ENCODE data around the gene CRLF1. TPM values are rescaled to one million over a fixed set of nuclear protein-coding genes. Genes with fewer than 3 reads are reported as not detected.

CRLF1 gene
- total RNA-seq, 1 donor from 2014 or later: 2.6 TPM

GRCh38 chr19:18636969-18637629 is 30.5 kb upstream of the CRLF1 start, which contains the start of gene KLHL26:
Gene KLHL26 (plus strand): TSS chr19:18637028. CDS start chr19:18637055, 27 bp downstream.
- Histone ChIP-seq H3K4me3 (ENCODE audit: low read length in 3 of 3) (peak within 1 kb of the TSS; percentile 78 to 90 (median 86)), H3K36me3 (ENCODE audit: control insufficient read depth in 3 of 3, insufficient read depth in 3 of 3, low read length in 3 of 3) (no peaks in the 10 kb centered on the region), H3K9me3 (ENCODE audit: control insufficient read depth in 3 of 3, low read length in 3 of 3) (no peaks in the 10 kb centered on the region), H3K27ac (ENCODE audit: low read depth, low read length) (peak within 1 kb of the TSS; percentile 88), H3K9ac (ENCODE audit: low read depth in 1 of 3, low read length in 3 of 3) (peak within 1 kb of the TSS; percentile 87 to 97 (median 95)), H3K4me1 (ENCODE audit: control insufficient read depth in 3 of 3, insufficient read depth in 3 of 3, low read length in 3 of 3) (peaks cover 12 to 18% (median 12%) of the 10 kb centered on the region in 3 donors), H3K27me3 (ENCODE audit: control insufficient read depth in 3 of 3, insufficient read depth in 3 of 3, low read length in 3 of 3) (no peaks in the 10 kb centered on the region)

GRCh38 chr19:18636183-18636968 is 29.8 kb upstream of the CRLF1 start:
- H3K9ac ChIP-seq (ENCODE audit: low read depth in 1 of 3, low read length in 3 of 3): peak overlapping the region in 2 of 3 donors; percentile 67 to 68
- no peaks in the 10 kb centered on the region for H3K27me3 ChIP-seq (ENCODE audit: control insufficient read depth in 3 of 3, insufficient read depth in 3 of 3, low read length in 3 of 3)
- H3K9me3 ChIP-seq (ENCODE audit: control insufficient read depth in 3 of 3, low read length in 3 of 3): no peaks in the 10 kb centered on the region
- no peaks in the 10 kb centered on the region for H3K36me3 ChIP-seq (ENCODE audit: control insufficient read depth in 3 of 3, insufficient read depth in 3 of 3, low read length in 3 of 3)
- peak overlapping the region; percentile 88 for H3K27ac ChIP-seq (ENCODE audit: low read depth, low read length)
- peaks cover 12 to 18% (median 12%) of the 10 kb centered on the region in 3 donors for H3K4me1 ChIP-seq (ENCODE audit: control insufficient read depth in 3 of 3, insufficient read depth in 3 of 3, low read length in 3 of 3)
- H3K4me3 ChIP-seq (ENCODE audit: low read length in 3 of 3): peak overlapping the region; percentile 65 to 90 (median 76)

GRCh38 chr19:18635831-18636182 is 29.2 kb upstream of the CRLF1 start:
- Histone ChIP-seq H3K4me1 (ENCODE audit: control insufficient read depth in 3 of 3, insufficient read depth in 3 of 3, low read length in 3 of 3) (peaks cover 12 to 18% (median 12%) of the 10 kb centered on the region in 3 donors), H3K36me3 (ENCODE audit: control insufficient read depth in 3 of 3, insufficient read depth in 3 of 3, low read length in 3 of 3) (no peaks in the 10 kb centered on the region), H3K9ac (ENCODE audit: low read depth in 1 of 3, low read length in 3 of 3) (no peak overlapping the region), H3K4me3 (ENCODE audit: low read length in 3 of 3) (no peak overlapping the region), H3K27me3 (ENCODE audit: control insufficient read depth in 3 of 3, insufficient read depth in 3 of 3, low read length in 3 of 3) (no peaks in the 10 kb centered on the region), H3K9me3 (ENCODE audit: control insufficient read depth in 3 of 3, low read length in 3 of 3) (no peaks in the 10 kb centered on the region), H3K27ac (ENCODE audit: low read depth, low read length) (no peak overlapping the region)

GRCh38 chr19:18634612-18635297 is 28.2 kb upstream of the CRLF1 start:
- H3K27ac ChIP-seq (ENCODE audit: low read depth, low read length): no peak overlapping the region
- no peak overlapping the region for H3K4me3 ChIP-seq (ENCODE audit: low read length in 3 of 3)
- no peaks in the 10 kb centered on the region for H3K9me3 ChIP-seq (ENCODE audit: control insufficient read depth in 3 of 3, low read length in 3 of 3)
- peaks cover 12 to 19% (median 12%) of the 10 kb centered on the region in 3 donors for H3K4me1 ChIP-seq (ENCODE audit: control insufficient read depth in 3 of 3, insufficient read depth in 3 of 3, low read length in 3 of 3)
- H3K36me3 ChIP-seq (ENCODE audit: control insufficient read depth in 3 of 3, insufficient read depth in 3 of 3, low read length in 3 of 3): no peaks in the 10 kb centered on the region
- H3K9ac ChIP-seq (ENCODE audit: low read depth in 1 of 3, low read length in 3 of 3): no peak overlapping the region
- no peaks in the 10 kb centered on the region for H3K27me3 ChIP-seq (ENCODE audit: control insufficient read depth in 3 of 3, insufficient read depth in 3 of 3, low read length in 3 of 3)

GRCh38 chr19:18633321-18633720 is 26.7 kb upstream of the CRLF1 start:
- Histone ChIP-seq H3K4me3 (ENCODE audit: low read length in 3 of 3) (no peak overlapping the region), H3K36me3 (ENCODE audit: control insufficient read depth in 3 of 3, insufficient read depth in 3 of 3, low read length in 3 of 3) (no peaks in the 10 kb centered on the region), H3K4me1 (ENCODE audit: control insufficient read depth in 3 of 3, insufficient read depth in 3 of 3, low read length in 3 of 3) (peaks cover 12 to 25% (median 12%) of the 10 kb centered on the region in 3 donors), H3K9me3 (ENCODE audit: control insufficient read depth in 3 of 3, low read length in 3 of 3) (no peaks in the 10 kb centered on the region), H3K27ac (ENCODE audit: low read depth, low read length) (no peak overlapping the region), H3K9ac (ENCODE audit: low read depth in 1 of 3, low read length in 3 of 3) (no peak overlapping the region), H3K27me3 (ENCODE audit: control insufficient read depth in 3 of 3, insufficient read depth in 3 of 3, low read length in 3 of 3) (no peaks in the 10 kb centered on the region)

GRCh38 chr19:18629166-18630088 is 22.8 kb upstream of the CRLF1 start:
- Histone ChIP-seq H3K27ac (ENCODE audit: low read depth, low read length) (no peak overlapping the region), H3K4me3 (ENCODE audit: low read length in 3 of 3) (no peak overlapping the region), H3K9me3 (ENCODE audit: control insufficient read depth in 3 of 3, low read length in 3 of 3) (no peaks in the 10 kb centered on the region), H3K9ac (ENCODE audit: low read depth in 1 of 3, low read length in 3 of 3) (no peak overlapping the region), H3K36me3 (ENCODE audit: control insufficient read depth in 3 of 3, insufficient read depth in 3 of 3, low read length in 3 of 3) (no peaks in the 10 kb centered on the region), H3K4me1 (ENCODE audit: control insufficient read depth in 3 of 3, insufficient read depth in 3 of 3, low read length in 3 of 3) (peaks cover 0 to 8% (median 0%) of the 10 kb centered on the region in 3 donors), H3K27me3 (ENCODE audit: control insufficient read depth in 3 of 3, insufficient read depth in 3 of 3, low read length in 3 of 3) (no peaks in the 10 kb centered on the region)

GRCh38 chr19:18626906-18627305 is 20.3 kb upstream of the CRLF1 start:
- Histone ChIP-seq H3K4me1 (ENCODE audit: control insufficient read depth in 3 of 3, insufficient read depth in 3 of 3, low read length in 3 of 3) (peaks cover 0 to 8% (median 0%) of the 10 kb centered on the region in 3 donors), H3K36me3 (ENCODE audit: control insufficient read depth in 3 of 3, insufficient read depth in 3 of 3, low read length in 3 of 3) (no peaks in the 10 kb centered on the region), H3K9ac (ENCODE audit: low read depth in 1 of 3, low read length in 3 of 3) (no peak overlapping the region), H3K27ac (ENCODE audit: low read depth, low read length) (no peak overlapping the region), H3K9me3 (ENCODE audit: control insufficient read depth in 3 of 3, low read length in 3 of 3) (no peaks in the 10 kb centered on the region), H3K27me3 (ENCODE audit: control insufficient read depth in 3 of 3, insufficient read depth in 3 of 3, low read length in 3 of 3) (no peaks in the 10 kb centered on the region), H3K4me3 (ENCODE audit: low read length in 3 of 3) (no peak overlapping the region)

GRCh38 chr19:18620902-18621301 is 14.3 kb upstream of the CRLF1 start:
- Histone ChIP-seq H3K36me3 (ENCODE audit: control insufficient read depth in 3 of 3, insufficient read depth in 3 of 3, low read length in 3 of 3) (no peaks in the 10 kb centered on the region), H3K9me3 (ENCODE audit: control insufficient read depth in 3 of 3, low read length in 3 of 3) (no peaks in the 10 kb centered on the region), H3K4me3 (ENCODE audit: low read length in 3 of 3) (no peak overlapping the region), H3K27me3 (ENCODE audit: control insufficient read depth in 3 of 3, insufficient read depth in 3 of 3, low read length in 3 of 3) (peaks cover 0 to 13% (median 4%) of the 10 kb centered on the region in 3 donors), H3K4me1 (ENCODE audit: control insufficient read depth in 3 of 3, insufficient read depth in 3 of 3, low read length in 3 of 3) (no peaks in the 10 kb centered on the region), H3K27ac (ENCODE audit: low read depth, low read length) (no peak overlapping the region), H3K9ac (ENCODE audit: low read depth in 1 of 3, low read length in 3 of 3) (peak overlapping the region in 1 of 3 donors; percentile 16)

GRCh38 chr19:18620311-18620710 is 13.7 kb upstream of the CRLF1 start:
- H3K9me3 ChIP-seq (ENCODE audit: control insufficient read depth in 3 of 3, low read length in 3 of 3): no peaks in the 10 kb centered on the region
- H3K4me1 ChIP-seq (ENCODE audit: control insufficient read depth in 3 of 3, insufficient read depth in 3 of 3, low read length in 3 of 3): no peaks in the 10 kb centered on the region
- no peak overlapping the region for H3K27ac ChIP-seq (ENCODE audit: low read depth, low read length)
- H3K9ac ChIP-seq (ENCODE audit: low read depth in 1 of 3, low read length in 3 of 3): peak overlapping the region in 1 of 3 donors; percentile 16
- no peak overlapping the region for H3K4me3 ChIP-seq (ENCODE audit: low read length in 3 of 3)
- no peaks in the 10 kb centered on the region for H3K36me3 ChIP-seq (ENCODE audit: control insufficient read depth in 3 of 3, insufficient read depth in 3 of 3, low read length in 3 of 3)
- H3K27me3 ChIP-seq (ENCODE audit: control insufficient read depth in 3 of 3, insufficient read depth in 3 of 3, low read length in 3 of 3): peaks cover 0 to 13% (median 6%) of the 10 kb centered on the region in 3 donors
